ENCODE measurements around the gene TMEM168. TPM values are rescaled to one million over a fixed set of nuclear protein-coding genes. Genes with fewer than 3 reads are reported as not detected.
A peak's percentile ranks its signal among the peaks of the same experiment; 100 is the strongest.

TMEM168 gene
- total and polyA plus RNA-seq, 2 of the 13 experiments (the other 11 are each of a cell fraction or from before 2014, with no cell fraction given): 8.7 to 15.7 TPM

GRCh38 chr7:112789817-112790585 is at the start of gene TMEM168 (continued):
- TF ChIP-seq ZNF142 (CRISPR knock-in tag; IDR thresholded peaks at IDR 0.05) (peak; percentile 86), KDM1A (CRISPR knock-in tag; IDR thresholded peaks at IDR 0.05) (no peak), RBM39 (IDR thresholded peaks at IDR 0.05; ENCODE audit: low read depth, low read length, poor library complexity, severe bottlenecking) (no peak), GTF2F1 (IDR thresholded peaks at IDR 0.05; ENCODE audit: low read length) (no peak), REPIN1 (CRISPR knock-in tag; IDR thresholded peaks at IDR 0.05; ENCODE audit: borderline replicate concordance, low read depth) (peak; percentile 88), CREB1 (IDR thresholded peaks at IDR 0.05) (no peak), CREB1 (CRISPR knock-in tag; IDR thresholded peaks at IDR 0.05) (no peak), ZNF773 (CRISPR knock-in tag; IDR thresholded peaks at IDR 0.05; ENCODE audit: borderline replicate concordance) (no peak), EED (CRISPR knock-in tag; IDR thresholded peaks at IDR 0.05) (no peak), ZNF740 (CRISPR knock-in tag; IDR thresholded peaks at IDR 0.05) (no peak), ZNF274 (CRISPR knock-in tag; IDR thresholded peaks at IDR 0.05) (peak; percentile 73; the same call in 1 of the 2 replicates), BCL6 (CRISPR knock-in tag; IDR thresholded peaks at IDR 0.05) (no peak; the same call in 1 of the 2 replicates), ZNF33B (CRISPR knock-in tag; IDR thresholded peaks at IDR 0.05) (no peak), ARID5B (CRISPR knock-in tag; IDR thresholded peaks at IDR 0.05) (peak; percentile 41)
